ENCODE measurements around the gene SPP1. TPM values are rescaled to one million over a fixed set of nuclear protein-coding genes. Genes with fewer than 3 reads are reported as not detected.

Gene SPP1
- total RNA-seq, 1 donor = 0.10 TPM

DNA sequence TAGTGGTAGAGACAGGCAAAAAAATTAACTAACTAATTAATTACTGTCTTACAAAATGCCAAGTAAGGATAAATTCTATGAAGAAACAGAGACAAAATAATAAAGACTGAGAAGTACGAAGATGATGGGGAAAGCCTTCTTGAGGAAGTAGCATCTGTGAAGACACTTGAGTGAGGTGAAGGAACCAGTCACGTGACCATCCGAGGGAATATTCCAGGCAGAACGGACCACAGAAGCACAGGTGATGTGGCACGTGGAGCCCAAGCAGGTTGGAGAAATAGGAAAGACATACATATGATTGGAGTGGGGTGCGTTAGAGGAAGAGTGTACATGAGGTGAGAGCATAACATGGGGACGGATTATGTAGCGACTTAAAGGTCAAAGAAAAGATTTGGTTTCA is 30.5 kb upstream of the SPP1 start:
- H3K4me3 ChIP-seq (ENCODE audit: low read length) = no peak overlapping the region
- H3K4me1 ChIP-seq (ENCODE audit: insufficient read depth, low read length) = no peaks in the 10 kb centered on the region
- no peaks in the 10 kb centered on the region for H3K9me3 ChIP-seq (ENCODE audit: low read depth, low read length)
- H3K27me3 ChIP-seq (ENCODE audit: insufficient read depth, low read length) = no peaks in the 10 kb centered on the region

DNA sequence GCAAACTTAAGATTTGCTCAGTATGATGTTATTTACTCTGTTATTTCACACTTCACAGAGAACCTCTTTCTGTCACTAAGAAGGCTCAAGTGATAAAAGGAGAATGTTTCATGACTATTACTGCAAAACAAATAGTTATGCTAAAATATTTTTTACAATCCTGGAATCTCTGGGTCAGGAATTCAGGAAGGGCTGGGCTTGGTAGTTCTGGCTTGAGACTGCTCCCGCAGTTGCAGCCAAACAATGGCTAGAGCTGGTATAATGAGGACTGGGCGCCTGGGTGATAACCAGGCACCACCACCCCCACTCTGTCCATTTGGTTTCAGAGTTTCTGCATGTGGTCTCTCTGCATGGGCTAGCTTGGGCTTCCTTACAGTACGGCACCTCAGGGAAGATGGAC is 28.7 kb upstream of the SPP1 start:
- Histone ChIP-seq H3K4me3 (ENCODE audit: low read length) (no peak overlapping the region), H3K27me3 (ENCODE audit: insufficient read depth, low read length) (no peaks in the 10 kb centered on the region), H3K4me1 (ENCODE audit: insufficient read depth, low read length) (no peaks in the 10 kb centered on the region), H3K9me3 (ENCODE audit: low read depth, low read length) (no peaks in the 10 kb centered on the region)

DNA sequence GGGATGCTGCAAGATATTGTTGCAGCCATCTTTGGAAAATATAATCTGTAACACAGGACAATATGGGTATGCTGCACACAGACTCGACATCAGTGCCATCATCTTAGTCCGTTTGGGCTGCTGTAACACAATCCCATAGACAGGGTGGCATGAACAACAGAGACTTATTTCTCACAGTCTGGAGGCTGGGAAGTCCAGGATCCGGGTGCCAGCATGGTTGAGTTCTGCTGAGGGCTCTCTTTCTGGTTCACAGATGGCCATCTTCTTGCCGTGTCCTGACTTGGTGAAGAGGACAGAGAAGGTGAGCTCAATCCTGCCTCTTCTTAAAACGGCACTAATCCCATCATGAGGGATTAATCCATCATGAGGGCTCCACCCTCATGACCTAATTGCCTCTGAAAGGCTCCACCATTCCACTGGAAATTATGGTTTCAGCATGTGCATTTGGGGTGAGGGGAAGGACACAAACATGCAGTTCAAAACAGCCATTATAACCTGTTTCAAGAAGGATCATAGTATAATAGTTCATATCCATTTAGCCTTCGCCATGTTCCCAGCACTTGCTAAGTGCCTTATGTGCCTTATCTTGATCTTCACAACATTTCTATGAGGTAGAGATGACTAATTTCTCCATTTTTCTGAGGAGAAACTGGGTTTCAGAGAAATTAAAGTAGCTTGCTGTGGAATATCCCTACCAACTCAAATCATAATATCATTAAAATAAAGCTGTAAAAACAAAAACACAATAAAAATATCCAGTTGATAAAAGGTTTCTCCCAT is 27.9 kb upstream of the SPP1 start:
- Histone ChIP-seq H3K4me3 (ENCODE audit: low read length) (no peak overlapping the region), H3K9me3 (ENCODE audit: low read depth, low read length) (no peaks in the 10 kb centered on the region), H3K4me1 (ENCODE audit: insufficient read depth, low read length) (no peaks in the 10 kb centered on the region)

DNA sequence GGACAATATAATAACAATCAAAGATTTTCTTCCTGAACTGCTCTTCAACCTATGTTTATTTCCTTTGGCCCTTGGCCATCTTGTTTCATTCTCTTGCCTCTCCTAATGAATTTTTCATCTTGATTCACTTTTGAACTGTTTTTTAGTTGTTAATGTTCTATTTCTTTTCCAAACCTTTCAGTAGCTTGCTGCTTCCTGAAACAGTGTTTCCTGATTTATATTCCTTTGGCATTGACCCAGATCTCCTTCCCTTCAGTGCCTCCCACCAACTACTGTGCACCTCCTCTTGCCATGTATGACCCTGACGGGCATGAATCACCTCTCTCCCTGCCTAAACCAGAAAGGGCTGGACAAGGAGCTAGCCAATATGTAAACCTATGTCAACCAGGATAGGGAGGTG is 25.6 kb upstream of the SPP1 start:
- H3K9me3 ChIP-seq (ENCODE audit: low read depth, low read length) = no peaks in the 10 kb centered on the region
- no peaks in the 10 kb centered on the region for H3K27me3 ChIP-seq (ENCODE audit: insufficient read depth, low read length)
- H3K4me1 ChIP-seq (ENCODE audit: insufficient read depth, low read length) = no peaks in the 10 kb centered on the region
- H3K4me3 ChIP-seq (ENCODE audit: low read length) = no peak overlapping the region

More for the DNA sequence above, 27.9 kb upstream of the SPP1 start:
- no peaks in the 10 kb centered on the region for H3K27me3 ChIP-seq (ENCODE audit: insufficient read depth, low read length)

DNA sequence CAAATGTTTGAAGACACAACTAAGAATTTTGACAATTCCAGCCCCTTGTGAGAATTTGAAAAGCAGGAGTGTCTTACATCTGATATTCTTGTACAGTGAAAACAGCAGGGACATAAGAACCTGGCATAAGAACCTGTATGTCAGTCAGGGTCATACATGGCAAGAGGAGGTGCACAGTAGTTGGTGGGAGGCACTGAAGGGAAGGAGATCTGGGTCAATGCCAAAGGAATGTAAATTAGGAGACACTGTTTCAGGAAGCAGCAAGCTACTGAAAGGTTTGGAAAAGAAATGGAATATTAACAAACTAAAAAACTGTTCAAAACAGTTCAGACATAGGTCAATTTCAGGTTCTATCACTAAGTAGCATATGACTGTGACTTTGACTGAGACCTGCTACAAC is 25.0 kb upstream of the SPP1 start:
- H3K27me3 ChIP-seq (ENCODE audit: insufficient read depth, low read length) = no peaks in the 10 kb centered on the region
- H3K9me3 ChIP-seq (ENCODE audit: low read depth, low read length) = no peaks in the 10 kb centered on the region
- no peaks in the 10 kb centered on the region for H3K4me1 ChIP-seq (ENCODE audit: insufficient read depth, low read length)

DNA sequence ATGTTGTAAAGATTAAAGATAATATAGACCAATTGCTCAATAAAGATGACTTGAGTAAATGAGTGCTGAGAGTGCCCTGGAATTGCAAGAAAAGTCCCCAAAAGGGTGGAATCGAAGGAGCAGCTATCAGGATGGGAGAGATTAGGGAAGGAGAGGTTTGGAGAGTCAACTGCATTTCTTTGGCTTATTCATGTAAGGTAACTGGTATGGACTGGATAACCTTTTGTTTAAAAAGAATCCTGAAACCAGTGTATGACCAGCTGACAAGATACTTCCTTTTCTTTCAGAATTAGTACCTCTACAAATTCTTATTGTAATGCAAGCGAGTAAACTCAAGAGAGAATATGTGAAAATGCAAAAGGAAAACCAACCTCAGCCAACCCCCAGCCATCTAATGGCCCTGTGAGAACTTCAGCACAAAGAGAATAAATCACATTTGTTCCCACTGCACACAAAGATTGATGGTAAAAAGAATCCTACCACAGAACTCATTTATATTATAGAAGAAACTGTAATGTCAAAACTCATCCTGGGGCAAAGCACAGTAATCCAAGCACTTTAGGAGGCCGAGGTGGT is 24.5 kb upstream of the SPP1 start:
- Histone ChIP-seq H3K9me3 (ENCODE audit: low read depth, low read length) (no peaks in the 10 kb centered on the region), H3K4me1 (ENCODE audit: insufficient read depth, low read length) (no peaks in the 10 kb centered on the region), H3K4me3 (ENCODE audit: low read length) (no peak overlapping the region), H3K27me3 (ENCODE audit: insufficient read depth, low read length) (no peaks in the 10 kb centered on the region)

More for the DNA sequence above, 25.0 kb upstream of the SPP1 start:
- no peak overlapping the region for H3K4me3 ChIP-seq (ENCODE audit: low read length)

DNA sequence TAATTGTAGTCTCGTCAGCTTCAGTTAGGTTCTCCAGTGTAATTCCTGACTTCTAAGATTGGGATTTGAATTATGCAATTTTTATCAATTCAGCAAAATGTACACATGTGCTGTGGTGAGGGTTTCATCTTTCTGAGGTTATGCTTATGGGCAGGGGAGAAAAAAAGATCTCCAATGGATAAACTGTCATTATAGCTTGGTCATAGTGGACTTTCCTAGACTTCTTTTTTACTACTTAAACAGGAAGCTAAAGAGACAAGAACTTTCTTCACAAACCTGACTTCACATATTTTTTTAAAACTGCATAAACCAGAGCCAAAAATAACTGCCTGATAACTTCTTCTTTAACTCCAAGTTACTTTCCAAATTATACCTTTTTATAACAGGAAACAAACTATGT is 21.7 kb upstream of the SPP1 start:
- no peaks in the 10 kb centered on the region for H3K4me1 ChIP-seq (ENCODE audit: insufficient read depth, low read length)
- no peaks in the 10 kb centered on the region for H3K27me3 ChIP-seq (ENCODE audit: insufficient read depth, low read length)
- no peaks in the 10 kb centered on the region for H3K9me3 ChIP-seq (ENCODE audit: low read depth, low read length)
- no peak overlapping the region for H3K4me3 ChIP-seq (ENCODE audit: low read length)

DNA sequence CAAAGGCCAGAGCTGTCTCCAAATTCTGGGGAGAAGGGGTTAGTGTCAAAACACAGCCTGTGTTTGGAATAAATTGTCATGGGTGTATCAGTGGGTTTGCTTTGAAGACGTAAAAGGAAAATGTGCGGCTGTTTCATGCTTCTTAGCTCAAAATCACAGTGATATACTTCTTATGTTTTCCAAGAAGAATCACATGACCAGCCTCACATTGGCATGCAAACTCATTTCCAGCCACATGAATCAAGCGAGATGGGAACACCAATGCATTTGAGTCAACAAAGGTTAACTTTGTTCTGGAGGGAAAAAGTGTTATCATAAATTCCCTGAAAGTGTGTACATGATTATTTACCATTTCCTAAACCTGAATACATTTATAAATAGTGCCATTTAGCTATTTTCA is 19.0 kb upstream of the SPP1 start:
- Histone ChIP-seq H3K9me3 (ENCODE audit: low read depth, low read length) (no peaks in the 10 kb centered on the region), H3K27me3 (ENCODE audit: insufficient read depth, low read length) (no peaks in the 10 kb centered on the region), H3K4me1 (ENCODE audit: insufficient read depth, low read length) (no peaks in the 10 kb centered on the region), H3K4me3 (ENCODE audit: low read length) (no peak overlapping the region)

DNA sequence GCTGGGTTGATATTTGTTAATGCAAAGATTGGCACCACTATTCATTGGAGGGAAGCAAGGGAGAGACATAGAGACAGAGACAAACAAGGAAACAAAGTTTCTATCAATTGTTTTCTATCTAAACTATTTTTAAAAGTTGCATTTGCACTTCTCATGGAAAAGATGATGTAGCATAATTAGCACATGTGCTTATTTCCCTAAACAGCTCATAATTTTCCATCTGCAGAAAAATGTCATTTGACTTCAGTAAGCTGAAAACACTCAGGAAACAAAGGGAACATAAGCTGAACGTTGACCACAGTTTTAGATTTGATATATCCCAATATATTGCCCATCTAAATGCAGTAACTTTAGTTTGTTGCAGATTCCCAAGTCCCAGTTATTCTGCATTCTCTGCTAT is 18.5 kb upstream of the SPP1 start:
- Histone ChIP-seq H3K4me3 (ENCODE audit: low read length) (no peak overlapping the region), H3K9me3 (ENCODE audit: low read depth, low read length) (no peaks in the 10 kb centered on the region), H3K4me1 (ENCODE audit: insufficient read depth, low read length) (no peaks in the 10 kb centered on the region), H3K27me3 (ENCODE audit: insufficient read depth, low read length) (no peaks in the 10 kb centered on the region)

DNA sequence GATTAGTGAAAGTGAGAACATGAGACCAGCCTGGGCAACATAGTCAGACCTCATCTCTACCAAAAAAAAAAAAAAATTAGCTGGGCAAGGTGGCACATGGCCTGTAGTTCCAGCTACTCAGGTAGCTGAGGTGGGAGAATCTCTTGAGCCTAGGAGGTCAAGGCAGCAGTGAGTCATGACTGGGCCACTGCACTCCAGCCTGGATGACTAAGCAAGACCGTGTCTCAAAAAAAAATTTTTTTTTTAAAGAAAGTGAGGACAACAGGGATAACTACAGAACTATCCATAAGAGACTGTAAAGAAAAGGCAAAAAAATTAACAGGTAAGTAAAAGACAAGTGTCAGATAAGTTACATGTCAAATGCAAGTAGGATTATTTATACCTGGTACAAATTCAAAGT is 13.5 kb upstream of the SPP1 start:
- Histone ChIP-seq H3K9me3 (ENCODE audit: low read depth, low read length) (no peaks in the 10 kb centered on the region), H3K4me3 (ENCODE audit: low read length) (no peak overlapping the region), H3K4me1 (ENCODE audit: insufficient read depth, low read length) (no peaks in the 10 kb centered on the region), H3K27me3 (ENCODE audit: insufficient read depth, low read length) (no peaks in the 10 kb centered on the region)

DNA sequence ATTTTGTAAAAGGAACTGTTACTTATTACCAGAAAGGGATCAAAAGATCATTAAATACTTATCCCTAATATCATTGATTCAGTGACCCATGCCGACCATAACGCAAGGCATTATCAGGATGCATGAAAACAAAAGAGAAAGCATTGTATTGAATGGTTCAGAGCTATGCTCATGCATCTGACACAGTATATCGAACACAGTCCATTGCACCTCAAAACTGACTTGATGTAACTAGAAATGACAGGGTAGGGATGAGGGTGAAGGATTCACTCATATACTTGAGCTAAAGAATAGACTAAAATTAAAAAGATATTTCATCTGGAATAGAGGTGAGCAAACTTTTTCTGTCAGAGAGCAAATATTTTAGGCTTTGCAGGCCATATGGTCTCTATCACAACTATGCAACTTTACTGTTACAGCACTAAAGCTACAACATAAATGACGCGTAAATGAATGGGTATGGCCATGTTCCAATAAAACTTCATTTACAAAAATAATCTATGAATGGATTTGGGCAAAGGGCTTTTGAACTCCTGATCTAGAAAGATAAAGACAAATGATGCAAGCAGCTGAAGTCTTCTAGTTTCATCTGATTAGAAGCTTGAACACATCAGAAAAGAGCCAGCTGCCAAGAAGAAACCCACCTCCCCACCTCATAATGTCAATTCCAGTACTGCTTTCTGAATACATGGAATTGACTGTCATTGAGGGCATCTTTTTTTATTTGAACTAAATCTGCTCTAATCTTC is 12.9 kb upstream of the SPP1 start:
- H3K4me1 ChIP-seq (ENCODE audit: insufficient read depth, low read length) = no peaks in the 10 kb centered on the region
- no peaks in the 10 kb centered on the region for H3K9me3 ChIP-seq (ENCODE audit: low read depth, low read length)
- H3K27me3 ChIP-seq (ENCODE audit: insufficient read depth, low read length) = no peaks in the 10 kb centered on the region
- H3K4me3 ChIP-seq (ENCODE audit: low read length) = no peak overlapping the region

DNA sequence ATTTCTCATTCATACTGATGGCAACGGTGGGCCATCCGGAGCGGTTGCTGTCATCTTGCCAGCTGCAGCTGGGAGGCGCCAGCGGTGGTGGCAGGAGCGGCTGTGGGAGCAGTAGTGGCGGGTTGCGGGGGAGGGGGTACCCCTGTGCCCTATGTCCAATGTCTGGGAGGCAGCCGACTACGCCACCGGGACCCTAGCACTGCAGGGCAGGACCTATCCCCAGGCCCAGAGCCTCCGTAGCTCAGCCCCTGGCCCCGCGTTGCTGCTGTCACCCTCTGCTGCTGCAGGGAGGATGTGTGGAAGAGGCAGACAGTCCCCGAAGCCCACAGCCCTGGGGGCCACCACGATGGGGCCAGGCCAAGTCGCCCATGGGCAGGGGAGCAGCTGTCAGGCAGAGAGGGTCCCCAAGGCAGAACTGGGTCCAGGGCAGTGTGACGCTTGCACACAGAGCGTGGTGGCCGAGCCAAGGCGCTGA is 10.0 kb upstream of the SPP1 start:
- H3K4me1 ChIP-seq (ENCODE audit: insufficient read depth, low read length) = no peaks in the 10 kb centered on the region
- H3K9me3 ChIP-seq (ENCODE audit: low read depth, low read length) = no peaks in the 10 kb centered on the region
- no peak overlapping the region for H3K4me3 ChIP-seq (ENCODE audit: low read length)
- no peaks in the 10 kb centered on the region for H3K27me3 ChIP-seq (ENCODE audit: insufficient read depth, low read length)

DNA sequence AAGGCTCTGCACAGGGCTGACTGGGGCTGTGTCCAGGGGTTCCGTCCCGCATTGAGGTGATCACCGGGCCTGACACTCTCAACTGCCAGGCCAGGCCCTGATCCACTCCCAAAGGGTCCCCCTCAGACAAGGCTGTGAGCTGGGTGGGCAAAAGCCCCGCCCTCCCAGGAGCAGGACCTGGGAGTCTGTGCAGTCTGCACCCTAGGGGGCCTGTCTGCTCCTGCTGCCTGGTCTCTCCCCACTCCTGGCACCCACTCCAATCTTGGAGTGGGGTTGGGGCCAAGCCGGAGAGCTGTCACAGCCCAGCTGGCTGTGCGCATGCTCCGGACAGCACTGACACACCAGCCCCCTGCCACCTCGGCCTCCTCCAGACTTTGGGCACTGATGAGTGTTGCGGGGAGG is 9.4 kb upstream of the SPP1 start:
- H3K27me3 ChIP-seq (ENCODE audit: insufficient read depth, low read length) = no peaks in the 10 kb centered on the region
- no peaks in the 10 kb centered on the region for H3K4me1 ChIP-seq (ENCODE audit: insufficient read depth, low read length)
- H3K9me3 ChIP-seq (ENCODE audit: low read depth, low read length) = no peaks in the 10 kb centered on the region
- no peak overlapping the region for H3K4me3 ChIP-seq (ENCODE audit: low read length)

DNA sequence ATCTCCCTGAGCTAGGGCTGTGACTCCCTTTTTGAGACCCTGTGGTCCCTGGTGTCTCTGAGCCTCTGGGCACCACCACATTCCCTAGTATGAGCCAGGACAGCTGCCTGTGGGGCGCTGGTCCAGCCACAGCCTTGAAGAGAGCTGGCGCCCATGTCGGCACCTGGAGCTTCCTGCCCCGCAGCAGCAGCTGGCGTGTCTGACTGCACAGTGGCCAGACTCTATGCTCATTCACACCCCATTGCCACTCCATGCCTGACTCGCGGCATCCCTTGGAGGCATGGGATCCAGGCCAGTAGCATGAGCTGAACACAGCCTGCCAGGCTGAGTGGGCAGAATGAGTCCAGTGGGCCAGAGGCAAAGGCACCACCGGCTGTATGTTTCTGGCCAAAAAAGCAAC is 8.3 kb upstream of the SPP1 start:
- H3K9me3 ChIP-seq (ENCODE audit: low read depth, low read length) = no peaks in the 10 kb centered on the region
- H3K4me1 ChIP-seq (ENCODE audit: insufficient read depth, low read length) = no peaks in the 10 kb centered on the region
- H3K27me3 ChIP-seq (ENCODE audit: insufficient read depth, low read length) = no peaks in the 10 kb centered on the region
- H3K4me3 ChIP-seq (ENCODE audit: low read length) = no peak overlapping the region

DNA sequence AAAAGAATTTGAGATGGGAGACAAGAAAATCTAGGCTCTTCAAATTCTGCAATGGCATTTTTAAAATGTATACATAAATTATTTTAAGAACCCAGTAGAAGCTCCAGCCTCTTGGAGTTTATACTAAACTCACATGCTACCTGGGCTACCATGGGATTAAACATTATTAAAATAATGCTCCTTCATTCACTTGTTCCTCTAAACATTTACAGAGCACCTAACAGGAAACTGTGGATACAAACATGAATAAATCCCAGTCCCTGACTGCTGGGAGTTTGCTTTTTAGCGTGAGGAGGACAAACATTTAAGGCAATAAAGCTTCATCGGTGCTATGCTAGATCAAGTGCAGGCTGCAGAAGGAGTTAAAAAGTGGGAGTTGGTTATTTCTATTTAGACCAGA is 5.4 kb upstream of the SPP1 start:
- H3K4me3 ChIP-seq (ENCODE audit: low read length) = no peak overlapping the region
- no peaks in the 10 kb centered on the region for H3K9me3 ChIP-seq (ENCODE audit: low read depth, low read length)

More for the DNA sequence above, 5.4 kb upstream of the SPP1 start:
- Histone ChIP-seq H3K4me1 (ENCODE audit: insufficient read depth, low read length) (peaks cover 10% of the 10 kb centered on the region), H3K27me3 (ENCODE audit: insufficient read depth, low read length) (peaks cover 22% of the 10 kb centered on the region)
